GM06990 (cell line): ENCODE results near the gene TRIM32.

ENCODE experiments used
- DNase-seq: peaks from one replicate; pipeline ENCODE4 v3.0.0-alpha.2; 2011; ENCODE audit not compliant: insufficient read length; ENCODE audit errors: extremely low read depth
- H3K27me3 ChIP-seq: replicated peaks from 2 replicates; pipeline ENCODE4 v1.6.0; 2011; ENCODE audit warnings: low read length; ENCODE audit not compliant: control insufficient read depth, insufficient read depth
- H3K36me3 ChIP-seq: 2 replicates; pipeline ENCODE4 v1.5.1; 2011; ENCODE audit warnings: low read length; ENCODE audit not compliant: control insufficient read depth, insufficient read depth
- H3K4me3 ChIP-seq: replicated peaks from 2 replicates; pipeline ENCODE4 v1.5.1; 2011; ENCODE audit warnings: low read depth, mild to moderate bottlenecking, control low read depth, low read length
- TF ChIP-seq, protein P1 (sequence below): IDR thresholded peaks from 2 replicates; pipeline ENCODE4 v1.5.1; 2011; ENCODE audit warnings: low read length, control low read depth, mild to moderate bottlenecking, inconsistent platforms; ENCODE audit not compliant: insufficient read depth, poor library complexity, severe bottlenecking

TRIM32 gene

DNA sequence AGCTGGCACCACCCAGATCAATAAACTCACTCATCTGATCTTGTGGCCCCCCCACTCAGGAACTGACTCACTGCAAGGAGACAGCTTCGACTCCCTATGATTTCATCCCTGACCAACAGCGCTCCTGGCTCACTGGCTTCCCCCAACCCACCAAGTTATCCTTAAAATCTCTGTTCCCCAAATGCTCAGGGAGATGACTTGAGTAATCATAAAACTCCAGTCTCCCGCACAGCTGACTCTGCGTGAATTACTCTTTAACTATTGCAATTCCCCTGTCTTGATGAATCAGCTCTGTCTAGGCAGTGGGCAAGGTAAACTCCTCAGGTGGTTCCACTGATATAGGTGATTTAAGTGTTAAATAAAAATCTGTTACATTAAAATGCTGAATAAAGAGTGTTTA, 1.9 kb upstream of the TRIM32 start:
- Histone ChIP-seq H3K27me3 (no peaks in the 10 kb centered on the region), H3K4me3 (no peak overlapping the region), H3K36me3 (no peaks in the 10 kb centered on the region)
- no peak for DNase-seq
- TF ChIP-seq, protein P1, sequence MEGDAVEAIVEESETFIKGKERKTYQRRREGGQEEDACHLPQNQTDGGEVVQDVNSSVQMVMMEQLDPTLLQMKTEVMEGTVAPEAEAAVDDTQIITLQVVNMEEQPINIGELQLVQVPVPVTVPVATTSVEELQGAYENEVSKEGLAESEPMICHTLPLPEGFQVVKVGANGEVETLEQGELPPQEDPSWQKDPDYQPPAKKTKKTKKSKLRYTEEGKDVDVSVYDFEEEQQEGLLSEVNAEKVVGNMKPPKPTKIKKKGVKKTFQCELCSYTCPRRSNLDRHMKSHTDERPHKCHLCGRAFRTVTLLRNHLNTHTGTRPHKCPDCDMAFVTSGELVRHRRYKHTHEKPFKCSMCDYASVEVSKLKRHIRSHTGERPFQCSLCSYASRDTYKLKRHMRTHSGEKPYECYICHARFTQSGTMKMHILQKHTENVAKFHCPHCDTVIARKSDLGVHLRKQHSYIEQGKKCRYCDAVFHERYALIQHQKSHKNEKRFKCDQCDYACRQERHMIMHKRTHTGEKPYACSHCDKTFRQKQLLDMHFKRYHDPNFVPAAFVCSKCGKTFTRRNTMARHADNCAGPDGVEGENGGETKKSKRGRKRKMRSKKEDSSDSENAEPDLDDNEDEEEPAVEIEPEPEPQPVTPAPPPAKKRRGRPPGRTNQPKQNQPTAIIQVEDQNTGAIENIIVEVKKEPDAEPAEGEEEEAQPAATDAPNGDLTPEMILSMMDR = no peak

DNA sequence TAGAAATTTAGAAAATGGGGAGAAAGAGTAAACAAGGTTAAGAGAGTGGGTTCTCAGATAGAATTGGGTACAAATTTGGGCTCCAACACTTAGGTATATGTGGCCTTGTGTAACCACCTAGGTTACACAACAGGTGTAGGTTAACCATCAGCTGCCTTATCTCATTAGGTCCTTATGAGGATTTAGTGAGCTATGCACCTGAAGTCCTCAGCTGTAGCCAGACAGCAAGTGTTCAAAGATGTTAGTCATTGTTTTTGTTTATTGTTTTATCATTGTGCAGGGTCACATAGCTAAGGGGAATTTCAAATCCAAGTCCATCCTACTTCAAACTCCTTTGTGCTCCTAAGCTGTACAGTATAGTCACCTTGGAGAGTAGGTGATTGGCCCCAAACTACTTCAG, 970 bp upstream of the TRIM32 start:
- no peaks in the 10 kb centered on the region for H3K36me3 ChIP-seq
- TF ChIP-seq, protein P1 = no peak
- H3K27me3 ChIP-seq = no peaks in the 10 kb centered on the region
- DNase-seq = no peak
- H3K4me3 ChIP-seq = peak overlapping the region; percentile 89

DNA sequence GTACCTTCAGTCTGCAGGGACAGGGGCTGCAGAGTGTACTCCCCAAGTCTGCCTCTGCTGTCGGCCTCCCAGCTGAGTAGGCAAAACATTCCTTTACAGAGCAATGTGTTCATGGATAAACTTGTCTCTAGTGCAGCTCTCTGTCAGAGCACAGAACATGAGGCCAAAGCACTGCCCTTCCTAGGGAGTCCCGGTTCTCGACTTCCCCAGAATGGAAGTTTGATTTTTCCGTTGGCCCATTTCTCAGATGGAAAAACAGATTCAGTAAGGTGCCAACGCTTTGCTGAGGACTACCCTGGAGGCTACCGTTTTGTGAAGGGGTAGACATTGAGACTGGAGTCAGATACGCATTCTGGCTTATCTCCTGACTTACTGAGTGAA, 422 bp upstream of the TRIM32 start:
- no peak for DNase-seq

DNA sequence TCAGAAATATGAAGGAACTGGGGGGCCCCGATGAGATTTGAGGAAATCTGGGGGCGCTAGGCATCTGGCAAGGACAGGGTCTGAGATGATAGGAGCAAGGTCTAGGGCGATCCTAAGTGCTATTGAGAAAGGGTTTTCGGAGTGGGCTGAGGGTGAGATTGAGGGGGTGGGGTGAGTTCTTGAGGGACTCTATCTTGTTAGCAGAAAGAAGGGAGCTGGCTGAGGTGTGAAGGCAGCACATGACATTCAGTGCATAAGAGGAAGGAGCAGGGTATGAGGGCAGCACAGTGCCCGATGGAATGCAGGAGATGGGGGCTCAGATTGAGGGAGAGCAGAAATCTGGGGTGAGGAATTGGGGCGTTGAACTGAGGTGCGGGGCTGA, 640 bp downstream of the TRIM32 start:
- no peaks in the 10 kb centered on the region for H3K27me3 ChIP-seq
- no peaks in the 10 kb centered on the region for H3K36me3 ChIP-seq
- no peak for DNase-seq
- TF ChIP-seq, protein P1 = no peak
- peak overlapping the region; percentile 89 for H3K4me3 ChIP-seq

More for the DNA sequence above, 422 bp upstream of the TRIM32 start:
- H3K27me3 ChIP-seq = no peaks in the 10 kb centered on the region
- H3K4me3 ChIP-seq = peak overlapping the region; percentile 89
- TF ChIP-seq, protein P1 = no peak
- H3K36me3 ChIP-seq = no peaks in the 10 kb centered on the region

DNA sequence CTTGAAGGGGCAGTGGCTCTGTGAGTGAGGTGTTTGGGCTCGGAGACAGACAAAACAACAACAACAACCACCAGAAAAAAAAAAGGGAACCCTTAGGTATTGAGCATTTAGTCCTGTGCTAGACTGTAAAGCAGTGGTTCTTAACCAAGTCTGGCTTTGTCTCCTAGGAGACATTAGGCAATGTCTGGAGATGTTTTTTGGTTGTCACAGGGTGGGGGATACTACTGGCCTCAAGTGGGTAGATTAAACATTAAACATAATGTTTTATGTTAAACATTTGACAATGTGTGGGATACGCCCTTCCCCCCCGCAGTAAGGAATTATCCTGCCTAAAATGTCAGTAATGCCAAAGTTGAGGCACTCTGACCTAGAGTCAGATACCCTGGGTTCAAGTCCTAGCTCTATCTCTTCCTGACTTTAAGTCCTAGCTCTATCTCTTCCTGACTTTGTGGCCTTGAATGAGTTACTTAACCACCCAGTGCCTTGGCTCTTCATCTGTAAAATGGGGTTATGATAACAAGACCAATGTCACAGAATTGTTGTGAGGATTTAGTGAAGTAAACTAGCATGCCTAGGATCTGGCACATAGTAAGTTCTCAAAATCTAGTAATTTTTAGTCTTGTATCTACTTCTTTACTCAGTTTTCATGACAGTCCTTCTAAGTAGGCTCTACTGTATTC, 1.8 kb downstream of the TRIM32 start:
- peak overlapping the region; percentile 89 for H3K4me3 ChIP-seq

More for the DNA sequence above, 1.8 kb downstream of the TRIM32 start:
- Histone ChIP-seq H3K27me3 (no peaks in the 10 kb centered on the region), H3K36me3 (no peaks in the 10 kb centered on the region)
- TF ChIP-seq, protein P1 = no peak
- no peak for DNase-seq
